Measurements from ENCODE around the gene HSP90B1.

DNA sequence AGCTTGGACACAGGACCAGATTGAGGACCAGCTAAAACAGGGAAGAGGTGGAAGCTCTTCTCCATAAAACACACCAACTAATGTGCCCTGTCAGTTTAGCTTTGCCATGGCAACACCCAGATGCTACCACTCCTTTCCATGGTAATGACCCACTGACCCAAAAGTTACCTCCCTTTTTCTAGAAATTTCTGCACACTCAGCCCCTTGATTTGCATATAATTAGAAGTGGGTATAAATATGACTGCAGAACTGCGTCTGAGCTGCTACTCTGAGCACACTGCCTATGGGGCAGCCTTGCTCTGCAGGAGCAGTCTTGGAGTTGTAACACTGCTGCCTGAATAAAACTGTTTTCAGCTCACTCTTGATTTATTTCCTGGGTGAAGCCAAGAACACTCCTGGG is 32.3 kb downstream of the HSP90B1 start:
- TF ChIP-seq ZNF274 (IDR thresholded peaks at IDR 0.05; ENCODE audit: low read depth, low read length), result no peak
- TF ChIP-seq SUZ12 (IDR thresholded peaks at IDR 0.05; ENCODE audit: extremely low read depth, insufficient read depth, insufficient read length), result no peak
- TF ChIP-seq YY1 (IDR thresholded peaks at IDR 0.05; ENCODE audit: insufficient read depth, insufficient read length), result no peak
